GM19099 (cell line): ENCODE measurements around the gene KCND3.

Experiments used
- POLR2A ChIP-seq: IDR thresholded peaks from 3 replicates; pipeline ENCODE4 v1.6.1; 2011; ENCODE audit warnings: low read depth; ENCODE audit not compliant: insufficient read length; ENCODE audit errors: extremely low read depth

Gene KCND3

GRCh38 chr1:111989531-111990025, at the start of gene KCND3:
KCND3 (minus strand) TSS chr1:111989668.
- TF ChIP-seq POLR2A, result no peak

GRCh38 chr1:112034277-112034676, 44.8 kb upstream of the KCND3 start:
- no peak for TF ChIP-seq POLR2A

- no peak for TF ChIP-seq POLR2A
These were observed 44.1 kb upstream of the KCND3 start for GRCh38 chr1:112033439-112034120.

GRCh38 chr1:112030157-112030556, 40.7 kb upstream of the KCND3 start:
- TF ChIP-seq POLR2A, result no peak

- no peak for TF ChIP-seq POLR2A
These were observed 38.2 kb upstream of the KCND3 start for GRCh38 chr1:112027696-112028095.

GRCh38 chr1:112026501-112026900, 37.0 kb upstream of the KCND3 start:
- no peak for TF ChIP-seq POLR2A

GRCh38 chr1:112026016-112026415, 36.5 kb upstream of the KCND3 start:
- no peak for TF ChIP-seq POLR2A

GRCh38 chr1:112021263-112021662, 31.8 kb upstream of the KCND3 start:
- TF ChIP-seq POLR2A, result no peak

- TF ChIP-seq POLR2A, result no peak
These were observed 27.7 kb upstream of the KCND3 start for GRCh38 chr1:112017183-112017582.

GRCh38 chr1:112012823-112013222, 23.4 kb upstream of the KCND3 start:
- no peak for TF ChIP-seq POLR2A

GRCh38 chr1:112011202-112011601, 21.7 kb upstream of the KCND3 start:
- TF ChIP-seq POLR2A, result no peak

GRCh38 chr1:112007169-112007568, 17.7 kb upstream of the KCND3 start:
- TF ChIP-seq POLR2A, result no peak

- TF ChIP-seq POLR2A, result no peak
These were observed 17.1 kb upstream of the KCND3 start for GRCh38 chr1:112006416-112007025.

GRCh38 chr1:112004076-112004475, 14.6 kb upstream of the KCND3 start:
- no peak for TF ChIP-seq POLR2A

GRCh38 chr1:112002514-112002913, 13.0 kb upstream of the KCND3 start:
- no peak for TF ChIP-seq POLR2A

GRCh38 chr1:112001436-112001835, 12.0 kb upstream of the KCND3 start:
- no peak for TF ChIP-seq POLR2A
